Liver (tissue), 9 donors: ENCODE data around the gene GPR6. TPM values are rescaled to one million over a fixed set of nuclear protein-coding genes. Genes with fewer than 3 reads are reported as not detected.

Experiments used
- DNase-seq: peaks from one replicate; pipeline ENCODE4 v3.0.0-alpha.2; 2017; ENCODE audit warnings: low spot score
- H3K27ac ChIP-seq, 2 donors: one replicate each; pipeline ENCODE4 v1.7.0; 2013; ENCODE audit warnings: inconsistent platforms in 2 of 2, low read length in 2 of 2, control low read depth in 1 of 2, low read depth in 1 of 2, mild to moderate bottlenecking in 1 of 2
- H3K27me3 ChIP-seq, 4 donors: one replicate each; pipeline versions ENCODE4 v1.6.1 to v1.7.0; 2013; ENCODE audit warnings: low read length in 3 of 4, inconsistent platforms in 1 of 4, mild to moderate bottlenecking in 1 of 4, moderate library complexity in 1 of 4; ENCODE audit not compliant: control insufficient read depth in 4 of 4, insufficient read depth in 4 of 4
- H3K36me3 ChIP-seq, 4 donors: one replicate each; pipeline versions ENCODE4 v1.6.1 to v1.7.0; 2013; ENCODE audit warnings: low read length in 3 of 4, mild to moderate bottlenecking in 3 of 4, low read depth in 1 of 4, moderate library complexity in 1 of 4; ENCODE audit not compliant: control insufficient read depth in 4 of 4, insufficient read depth in 3 of 4
- H3K4me1 ChIP-seq, 4 donors: one replicate each; pipeline versions ENCODE4 v1.6.1 to v1.7.0; 2013; ENCODE audit warnings: low read length in 3 of 4, mild to moderate bottlenecking in 3 of 4, moderate library complexity in 1 of 4; ENCODE audit not compliant: control insufficient read depth in 4 of 4, insufficient read depth in 4 of 4
- H3K4me3 ChIP-seq, 3 donors: one replicate each; pipeline versions ENCODE4 v1.6.1 to v1.7.0; 2013; ENCODE audit warnings: low read length in 3 of 3, control low read depth in 1 of 3, low read depth in 1 of 3, mild to moderate bottlenecking in 1 of 3
- H3K9ac ChIP-seq, 2 donors: one replicate each; pipeline ENCODE4 v1.7.0; 2013; ENCODE audit warnings: low read length in 2 of 2, mild to moderate bottlenecking in 2 of 2, moderate library complexity in 2 of 2, control low read depth in 1 of 2, low read depth in 1 of 2
- H3K9me3 ChIP-seq, 4 donors: one replicate each; pipeline versions ENCODE4 v1.6.1 to v1.7.0; 2013; ENCODE audit warnings: low read length in 3 of 4; ENCODE audit not compliant: control insufficient read depth in 4 of 4
- ATF3 ChIP-seq: IDR thresholded peaks from 2 replicates; pipeline ENCODE4 v1.6.1; 2016; ENCODE audit warnings: antibody characterized with exemption
- CTCF ChIP-seq: fragments of 150-350 bp; IDR thresholded peaks from 2 replicates; pipeline ENCODE4 v1.5.1; 2017; ENCODE audit warnings: improper control_type of control experiment, low read depth, low read length; ENCODE audit not compliant: missing input control
- EGR1 ChIP-seq, 2 donors: IDR thresholded peaks; 2 replicates each; pipeline ENCODE4 v1.6.1; 2016 to 2018; ENCODE audit warnings: antibody characterized with exemption in 2 of 2, low read depth in 2 of 2
- FOXA1 ChIP-seq: IDR thresholded peaks from 2 replicates; pipeline ENCODE4 v1.6.1; 2016; ENCODE audit warnings: antibody characterized with exemption
- FOXA2 ChIP-seq: IDR thresholded peaks from 2 replicates; pipeline ENCODE4 v1.6.1; 2016; ENCODE audit warnings: antibody characterized with exemption
- GABPA ChIP-seq, 2 donors: IDR thresholded peaks in 1 of 2; conservative IDR thresholded peaks in 1 of 2; 2 replicates each; pipeline ENCODE4 v1.6.1; 2016; ENCODE audit warnings: antibody characterized with exemption in 2 of 2, mild to moderate bottlenecking in 1 of 2, moderate library complexity in 1 of 2
- HNF4A ChIP-seq, 2 donors: conservative IDR thresholded peaks; 2 replicates each; pipeline ENCODE4 v1.6.1; 2016; ENCODE audit warnings: antibody characterized with exemption in 2 of 2, mild to moderate bottlenecking in 2 of 2
- JUND ChIP-seq, 2 donors: IDR thresholded peaks; 2 replicates each; pipeline ENCODE4 v1.6.1; 2016; ENCODE audit warnings: antibody characterized with exemption in 2 of 2
- MAX ChIP-seq: IDR thresholded peaks from 2 replicates; pipeline ENCODE4 v1.6.1; 2016; ENCODE audit warnings: antibody characterized with exemption
- RAD21 ChIP-seq, 2 donors: IDR thresholded peaks; 2 replicates each; pipeline ENCODE4 v1.6.1; 2016; ENCODE audit warnings: antibody characterized with exemption in 2 of 2, mild to moderate bottlenecking in 2 of 2
- REST ChIP-seq: IDR thresholded peaks from 2 replicates; pipeline ENCODE4 v1.6.1; 2016; ENCODE audit warnings: antibody characterized with exemption, mild to moderate bottlenecking
- RXRA ChIP-seq, 2 donors: IDR thresholded peaks; 2 replicates each; pipeline ENCODE4 v1.6.1; 2017 to 2018; ENCODE audit warnings: antibody characterized with exemption in 2 of 2, mild to moderate bottlenecking in 1 of 2
- SP1 ChIP-seq: IDR thresholded peaks from 2 replicates; pipeline ENCODE4 v1.6.1; 2018; ENCODE audit warnings: antibody characterized with exemption, mild to moderate bottlenecking
- TAF1 ChIP-seq: conservative IDR thresholded peaks from 2 replicates; pipeline ENCODE4 v1.6.1; 2016; ENCODE audit warnings: antibody characterized with exemption, mild to moderate bottlenecking
- YY1 ChIP-seq: IDR thresholded peaks from 2 replicates; pipeline ENCODE4 v1.6.1; 2016; ENCODE audit warnings: antibody characterized with exemption, mild to moderate bottlenecking
- ZBTB33 ChIP-seq: IDR thresholded peaks from 2 replicates; pipeline ENCODE4 v1.6.1; 2016; ENCODE audit warnings: antibody characterized with exemption
- WGBS: extraction: QIAGEN DNeasy Blood & Tissue Kit; methylation state at CpG from one replicate; pipeline ENCODE4 v1.1.7; 2013; 5-methylcytosine and 5-hydroxymethylcytosine counted together
- polyA plus RNA-seq, 2 donors: library from polyadenylated mRNA; stranded (reverse) in 1 of 2; unstranded in 1 of 2; fragments of 200-250 nt in 1 of 2; fragments of >200 nt in 1 of 2; fragmentation: Nextera tagmentation in 1 of 2; extraction: Ambion mirVana in 1 of 2; gene quantifications; one replicate each; pipeline versions ENCODE4 v1.2.1 to v1.2.3, GENCODE V29; 2013 to 2015
- total RNA-seq, 2 donors: library from RNA; depleted of rRNA; stranded (reverse); fragments of >200 nt; gene quantifications; one replicate each; pipeline ENCODE4 v1.2.3, GENCODE V29; 2014
- donor health status: healthy.
- donor health status: healthy.
- donor health status: healthy.
- donor health status: healthy.
- donor health status: healthy.

Gene GPR6
- total and polyA plus RNA-seq, 4 donors, result not detected

GRCh38 chr6:109962271-109962670, 15.8 kb upstream of the GPR6 start:
- Histone ChIP-seq H3K27ac (no peak overlapping the region), H3K9me3 (peaks cover 3 to 8% (median 6%) of the 10 kb centered on the region in 4 donors), H3K9ac (no peak overlapping the region), H3K36me3 (no peaks in the 10 kb centered on the region), H3K27me3 (peaks cover 0 to 2% (median 0%) of the 10 kb centered on the region in 4 donors), H3K4me1 (no peaks in the 10 kb centered on the region), H3K4me3 (no peak overlapping the region)
- TF ChIP-seq YY1, result no peak
- 87% methylated on average over 5 of the region's 5 CpGs for WGBS
- no peak for DNase-seq

GRCh38 chr6:109963598-109964170, 14.4 kb upstream of the GPR6 start:
- Histone ChIP-seq H3K4me1 (no peaks in the 10 kb centered on the region), H3K27me3 (peaks cover 0 to 2% (median 0%) of the 10 kb centered on the region in 4 donors), H3K27ac (no peak overlapping the region), H3K36me3 (no peaks in the 10 kb centered on the region), H3K4me3 (no peak overlapping the region), H3K9me3 (peaks cover 3 to 8% (median 5%) of the 10 kb centered on the region in 4 donors), H3K9ac (no peak overlapping the region)
- no peak for DNase-seq
- TF ChIP-seq YY1, result no peak
- TF ChIP-seq JUND (IDR thresholded peaks at IDR 0.05), result no peak
- TF ChIP-seq REST, result no peak
- TF ChIP-seq TAF1, result no peak
- TF ChIP-seq EGR1 (IDR thresholded peaks at IDR 0.05; ENCODE audit: low read depth in 2 of 2), result no peak
- no peak for TF ChIP-seq RAD21 (IDR thresholded peaks at IDR 0.05)
- no peak for TF ChIP-seq HNF4A (conservative IDR thresholded peaks at IDR 0.05)
- no peak for TF ChIP-seq CTCF
- no peak for TF ChIP-seq FOXA1
- no peak for TF ChIP-seq FOXA2
- no peak for TF ChIP-seq ATF3
- TF ChIP-seq ZBTB33, result no peak
- TF ChIP-seq RXRA (IDR thresholded peaks at IDR 0.05), result no peak
- no peak for TF ChIP-seq SP1
- TF ChIP-seq MAX, result no peak
- TF ChIP-seq GABPA (IDR thresholded peaks at IDR 0.05 in 1 of 2, conservative IDR thresholded peaks at IDR 0.05 in 1 of 2), result no peak
- WGBS, result 81% methylated on average over 2 of the region's 2 CpGs
